Mammary epithelial cell (primary cell): ENCODE data around the gene ATRNL1.

Source experiments
- CTCF ChIP-seq, 2 donors: IDR thresholded peaks in 1 of 2; conservative IDR thresholded peaks in 1 of 2; 2 replicates each; pipeline ENCODE4 v1.5.1; 2011 to 2012; ENCODE audit warnings: inconsistent platforms in 2 of 2, low read length in 2 of 2, mild to moderate bottlenecking in 2 of 2, control low read depth in 1 of 2, low read depth in 1 of 2; ENCODE audit not compliant: insufficient read depth in 1 of 2; ENCODE audit errors: extremely low read depth in 1 of 2
- EZH2 ChIP-seq: IDR thresholded peaks from 2 replicates; pipeline ENCODE4 v1.6.1; 2012; ENCODE audit warnings: low read length, inconsistent platforms, borderline replicate concordance

GRCh38 chr10:115628616-115629015 is 535.5 kb downstream of the ATRNL1 start:
- TF ChIP-seq EZH2 (no peak), CTCF (conservative IDR thresholded peaks at IDR 0.05 in 1 of 2, IDR thresholded peaks at IDR 0.05 in 1 of 2; ENCODE audit: extremely low read depth in 1 of 2, insufficient read depth in 1 of 2, low read depth in 1 of 2, low read length in 2 of 2) (no peak)
